Measurements from ENCODE around the gene TP53. TPM values are rescaled to one million over a fixed set of nuclear protein-coding genes. Genes with fewer than 3 reads are reported as not detected.
A peak's percentile ranks its signal among the peaks of the same experiment; 100 is the strongest.
"Not testable (repeated sequence)": the region's sequence is repeated elsewhere in the genome, so short reads cannot be mapped to it uniquely, and the experiment has no call there.

TP53 gene
- total RNA-seq, 1 donor = 71.3 TPM

DNA sequence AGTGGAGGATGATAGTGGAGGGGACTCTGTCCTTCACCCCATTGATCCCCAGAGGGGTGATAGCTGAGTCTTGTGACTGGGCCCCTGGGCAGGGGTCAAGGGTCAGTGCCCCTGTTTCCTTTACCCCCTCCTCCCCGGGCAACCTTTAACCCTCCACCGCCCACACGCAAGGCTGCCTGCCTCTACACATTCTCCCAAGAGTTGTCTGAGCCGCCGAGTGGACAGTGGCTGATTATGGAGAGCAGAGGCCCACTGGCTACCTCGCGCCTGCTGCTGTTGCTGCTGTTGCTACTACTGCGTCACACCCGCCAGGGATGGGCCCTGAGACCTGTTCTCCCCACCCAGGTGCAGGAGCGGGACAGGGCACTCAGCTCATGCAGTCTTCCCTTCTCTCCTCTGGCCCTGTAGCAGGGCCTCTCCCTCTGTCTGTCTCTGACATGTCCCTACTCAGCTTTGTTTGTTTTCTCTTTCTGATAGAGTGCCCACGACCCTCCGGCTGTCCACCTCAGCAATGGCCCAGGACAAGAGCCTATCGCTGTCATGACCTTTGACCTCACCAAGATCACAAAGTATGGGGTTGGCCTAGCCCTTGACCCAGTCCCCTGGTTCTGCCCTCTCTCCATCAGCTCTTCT is 57.2 kb downstream of the TP53 start, which contains the start of gene SHBG:
Gene SHBG, plus strand, starts transcription at position 197 of the 633 bp plus-strand sequence. Its CDS starts 38 bp downstream, at position 235.
- H3K4me2 ChIP-seq (ENCODE audit: insufficient read depth, low read length) = no peak within 1 kb of the TSS
- no peaks in the 10 kb centered on the region for H3K27me3 ChIP-seq (ENCODE audit: insufficient read depth, low read length)
- peaks cover 15% of the 10 kb centered on the region for H3K79me2 ChIP-seq (ENCODE audit: insufficient read depth, low read length)
- H3K4me1 ChIP-seq (ENCODE audit: insufficient read depth, low read length) = peaks cover 5% of the 10 kb centered on the region
- no peaks in the 10 kb centered on the region for H3K9me3 ChIP-seq (ENCODE audit: low read depth, low read length)
- TF ChIP-seq CTCF (IDR thresholded peaks at IDR 0.05; ENCODE audit: extremely low read depth, low read depth, low read length) = no peak
- DNase-seq (ENCODE audit: insufficient read length, low spot score, missing footprints) = no peak
- no peak within 1 kb of the TSS for H3K27ac ChIP-seq (ENCODE audit: low read depth, low read length)
- H4K20me1 ChIP-seq (ENCODE audit: insufficient read depth, low read length) = no peaks in the 10 kb centered on the region
- H2AFZ ChIP-seq (ENCODE audit: low read length) = no peak within 1 kb of the TSS
- no peaks in the 10 kb centered on the region for H3K36me3 ChIP-seq (ENCODE audit: insufficient read depth, low read length)
- no peak within 1 kb of the TSS for H3K4me3 ChIP-seq (ENCODE audit: insufficient read depth, low read length)

GRCh38 chr17:7627250-7628121 is 59.8 kb downstream of the TP53 start, which contains the start of gene SAT2:
Gene SAT2, minus strand, starts transcription at chr17:7627821. Its CDS starts 186 bp downstream, at chr17:7627635.
- H3K27ac ChIP-seq (ENCODE audit: low read depth, low read length) = peak within 1 kb of the TSS; percentile 85
- peak within 1 kb of the TSS; percentile 93 for H2AFZ ChIP-seq (ENCODE audit: low read length)
- peaks cover 5% of the 10 kb centered on the region for H3K4me1 ChIP-seq (ENCODE audit: insufficient read depth, low read length)
- no peaks in the 10 kb centered on the region for H4K20me1 ChIP-seq (ENCODE audit: insufficient read depth, low read length)
- H3K4me2 ChIP-seq (ENCODE audit: insufficient read depth, low read length) = peak within 1 kb of the TSS; percentile 95
- H3K9me3 ChIP-seq (ENCODE audit: low read depth, low read length) = no peaks in the 10 kb centered on the region
- peak; percentile 100 for DNase-seq (ENCODE audit: insufficient read length, low spot score, missing footprints)
- H3K36me3 ChIP-seq (ENCODE audit: insufficient read depth, low read length) = no peaks in the 10 kb centered on the region
- H3K4me3 ChIP-seq (ENCODE audit: insufficient read depth, low read length) = peak within 1 kb of the TSS; percentile 95
- no peak for TF ChIP-seq CTCF (IDR thresholded peaks at IDR 0.05; ENCODE audit: extremely low read depth, low read depth, low read length)
- H3K27me3 ChIP-seq (ENCODE audit: insufficient read depth, low read length) = no peaks in the 10 kb centered on the region
- peaks cover 15% of the 10 kb centered on the region for H3K79me2 ChIP-seq (ENCODE audit: insufficient read depth, low read length)

- H3K9me3 ChIP-seq (ENCODE audit: low read depth, low read length) = no peaks in the 10 kb centered on the region
- DNase-seq (ENCODE audit: insufficient read length, low spot score, missing footprints) = peak; percentile 88
- H3K4me2 ChIP-seq (ENCODE audit: insufficient read depth, low read length) = peak overlapping the region; percentile 95
- peak overlapping the region; percentile 85 for H3K27ac ChIP-seq (ENCODE audit: low read depth, low read length)
- no peaks in the 10 kb centered on the region for H3K36me3 ChIP-seq (ENCODE audit: insufficient read depth, low read length)
- peaks cover 15% of the 10 kb centered on the region for H3K79me2 ChIP-seq (ENCODE audit: insufficient read depth, low read length)
- H4K20me1 ChIP-seq (ENCODE audit: insufficient read depth, low read length) = no peaks in the 10 kb centered on the region
- H3K4me3 ChIP-seq (ENCODE audit: insufficient read depth, low read length) = peak overlapping the region; percentile 95
- TF ChIP-seq CTCF (IDR thresholded peaks at IDR 0.05; ENCODE audit: extremely low read depth, low read depth, low read length) = no peak
- no peaks in the 10 kb centered on the region for H3K27me3 ChIP-seq (ENCODE audit: insufficient read depth, low read length)
- peaks cover 5% of the 10 kb centered on the region for H3K4me1 ChIP-seq (ENCODE audit: insufficient read depth, low read length)
- peak overlapping the region; percentile 93 for H2AFZ ChIP-seq (ENCODE audit: low read length)
Observed at GRCh38 chr17:7626956-7627249, 60.4 kb downstream of the TP53 start.

GRCh38 chr17:7626307-7626706 is 61.0 kb downstream of the TP53 start:
- Histone ChIP-seq H3K27me3 (ENCODE audit: insufficient read depth, low read length) (no peaks in the 10 kb centered on the region), H2AFZ (ENCODE audit: low read length) (no peak overlapping the region), H3K4me3 (ENCODE audit: insufficient read depth, low read length) (no peak overlapping the region), H3K36me3 (ENCODE audit: insufficient read depth, low read length) (no peaks in the 10 kb centered on the region), H3K9me3 (ENCODE audit: low read depth, low read length) (no peaks in the 10 kb centered on the region), H3K27ac (ENCODE audit: low read depth, low read length) (no peak overlapping the region), H3K79me2 (ENCODE audit: insufficient read depth, low read length) (peaks cover 15% of the 10 kb centered on the region), H3K4me2 (ENCODE audit: insufficient read depth, low read length) (peak overlapping the region; percentile 95), H4K20me1 (ENCODE audit: insufficient read depth, low read length) (no peaks in the 10 kb centered on the region), H3K4me1 (ENCODE audit: insufficient read depth, low read length) (peaks cover 5% of the 10 kb centered on the region)
- no peak for TF ChIP-seq CTCF (IDR thresholded peaks at IDR 0.05; ENCODE audit: extremely low read depth, low read depth, low read length)
- no peak for DNase-seq (ENCODE audit: insufficient read length, low spot score, missing footprints)

GRCh38 chr17:7625749-7626148 is 61.5 kb downstream of the TP53 start:
- not testable (repeated sequence) for H3K27me3 ChIP-seq (ENCODE audit: insufficient read depth, low read length); H3K4me2 ChIP-seq (ENCODE audit: insufficient read depth, low read length); H4K20me1 ChIP-seq (ENCODE audit: insufficient read depth, low read length); H3K9me3 ChIP-seq (ENCODE audit: low read depth, low read length); H3K4me3 ChIP-seq (ENCODE audit: insufficient read depth, low read length); DNase-seq (ENCODE audit: insufficient read length, low spot score, missing footprints); H3K36me3 ChIP-seq (ENCODE audit: insufficient read depth, low read length); H3K4me1 ChIP-seq (ENCODE audit: insufficient read depth, low read length); H2AFZ ChIP-seq (ENCODE audit: low read length); H3K27ac ChIP-seq (ENCODE audit: low read depth, low read length)
- peaks cover 15% of the 10 kb centered on the region for H3K79me2 ChIP-seq (ENCODE audit: insufficient read depth, low read length)
